PC-9 (cell line): Measurements from ENCODE around the gene PHF19. TPM values are rescaled to one million over a fixed set of nuclear protein-coding genes. Genes with fewer than 3 reads are reported as not detected.

Experiments
- BruUV-seq: library from RNA; stranded (reverse); fragments of 400-500 nt; replicated peaks from 2 replicates; lab custom pipeline; 2021; lab: Mats Ljungman, UMichigan
- CTCF ChIA-PET: fragments of 300-600 bp; sonication (Branson Sonifier 250); formaldehyde crosslinking; loops from one replicate; lab custom pipeline; 2022; ENCODE audit warnings: antibody characterized with exemption; lab: Charles Lee
- POLR2A ChIA-PET: fragments of 300-600 bp; sonication (Branson Sonifier 250); formaldehyde crosslinking; loops from one replicate; lab custom pipeline; 2022; ENCODE audit warnings: antibody characterized with exemption; ENCODE audit not compliant: unreplicated experiment; lab: Charles Lee
- DNase-seq, 2 experiments: peaks; one replicate each; pipeline versions ENCODE4 v3.0.0 to v3.0.0-alpha.2; 2015 to 2022; ENCODE audit warnings: mixed read lengths in 1 of 2
- H2AFZ ChIP-seq: fragments of 200-600 bp; sonication (generic); 2 replicates; pipeline ENCODE4 v1.8.1; 2017; ENCODE audit warnings: antibody characterized with exemption
- H3F3A ChIP-seq: fragments of 200-600 bp; sonication (generic); 2 replicates; pipeline ENCODE4 v1.8.1; 2017; ENCODE audit warnings: antibody characterized with exemption, mild to moderate bottlenecking, low read depth; ENCODE audit not compliant: insufficient read depth
- H3K27ac ChIP-seq: fragments of 200-600 bp; sonication (generic); 2 replicates; pipeline ENCODE4 v1.6.1; 2016; ENCODE audit warnings: mixed run types
- H3K27me3 ChIP-seq: fragments of 200-600 bp; sonication (generic); 2 replicates; pipeline ENCODE4 v1.6.1; 2016; ENCODE audit warnings: low read depth, mixed run types; ENCODE audit not compliant: insufficient read depth
- H3K36me3 ChIP-seq: fragments of 200-600 bp; sonication (generic); 2 replicates; pipeline ENCODE4 v1.6.1; 2016; ENCODE audit warnings: low read depth, mixed run types
- H3K4me1 ChIP-seq: fragments of 200-600 bp; sonication (generic); replicated peaks from 2 replicates; pipeline ENCODE4 v1.6.1; 2016; ENCODE audit warnings: mixed run types; ENCODE audit not compliant: insufficient read depth
- H3K4me2 ChIP-seq: fragments of 200-600 bp; sonication (generic); 2 replicates; pipeline ENCODE4 v1.6.1; 2017; ENCODE audit warnings: mixed run types
- H3K4me3 ChIP-seq: fragments of 200-600 bp; sonication (generic); 2 replicates; pipeline ENCODE4 v1.6.1; 2016; ENCODE audit warnings: mixed run types
- H3K79me2 ChIP-seq: fragments of 200-600 bp; sonication (generic); 2 replicates; pipeline ENCODE4 v1.6.1; 2017; ENCODE audit warnings: low read depth, mixed run types
- H3K9me2 ChIP-seq: fragments of 200-600 bp; sonication (generic); 2 replicates; pipeline ENCODE4 v1.8.1; 2017; ENCODE audit warnings: mild to moderate bottlenecking; ENCODE audit not compliant: insufficient read depth
- H3K9me3 ChIP-seq: fragments of 200-600 bp; sonication (generic); 2 replicates; pipeline ENCODE4 v1.8.1; 2016; ENCODE audit warnings: low read depth; ENCODE audit not compliant: insufficient read depth
- H4K20me1 ChIP-seq: fragments of 200-600 bp; sonication (generic); 2 replicates; pipeline ENCODE4 v1.8.1; 2017; ENCODE audit not compliant: insufficient read depth
- EZH2 ChIP-seq: fragments of 200-600 bp; sonication (generic); IDR thresholded peaks from 2 replicates; pipeline ENCODE4 v1.8.0; 2017; ENCODE audit warnings: antibody characterized with exemption, low read depth
- intact Hi-C: fragments of 100-400 bp; cut with micrococcal nuclease; formaldehyde crosslinking; loops from one replicate; pipeline ENCODE4 v1.10.0; 2022; ENCODE audit not compliant: unreplicated experiment
- total RNA-seq: library from RNA; stranded (reverse); gene quantifications from 2 replicates; pipeline ENCODE4 v1.2.3, GENCODE V29; 2021
- TF ChIP-seq, protein P1 (sequence below): fragments of 200-600 bp; sonication (generic); conservative IDR thresholded peaks from 2 replicates; pipeline ENCODE4 v1.6.1; 2017; ENCODE audit warnings: mixed run types, antibody characterized with exemption, mild to moderate bottlenecking, moderate library complexity

The PHF19 gene
- total RNA-seq, 1 experiment from 2014 or later, result 72.9 TPM

DNA sequence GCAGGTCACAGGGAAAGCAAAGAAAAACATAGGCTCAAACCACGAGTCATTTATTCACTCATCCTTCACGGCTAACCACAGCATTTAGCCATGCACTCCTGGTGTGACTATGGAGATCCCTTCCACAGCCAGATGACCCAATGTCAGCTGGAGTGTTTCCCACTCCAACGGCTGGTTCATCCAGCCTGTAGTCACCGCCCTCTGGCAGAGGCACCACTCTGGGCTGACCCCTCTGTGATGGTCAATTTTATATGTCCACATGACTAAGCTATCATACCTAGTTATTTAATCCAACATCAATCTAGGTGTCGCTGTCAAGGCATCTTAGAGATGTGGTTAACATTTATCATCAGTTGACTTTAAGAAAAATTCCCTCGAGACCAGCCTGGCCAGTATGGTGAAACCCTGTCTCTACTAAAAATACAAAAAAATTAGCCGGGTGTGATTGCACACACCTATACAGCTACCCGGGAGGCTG, 9.5 kb upstream of the PHF19 start:
- intact Hi-C loops, result no loop called here
- DNase-seq, result peak; percentile 40 to 87
- Histone ChIP-seq H3K27ac (no peak overlapping the region), H3K9me3 (no peaks in the 10 kb centered on the region), H3K4me3 (no peak overlapping the region), H3K79me2 (no peaks in the 10 kb centered on the region), H3K4me2 (0 out of 2 replicates have a peak overlapping the region, but pooled peaks have one; percentile 8), H3K27me3 (no peaks in the 10 kb centered on the region), H3K9me2 (no peaks in the 10 kb centered on the region), H3K4me1 (peaks cover 33% of the 10 kb centered on the region), H4K20me1 (no peaks in the 10 kb centered on the region), H3F3A (peaks cover 38% of the 10 kb centered on the region), H3K36me3 (no peaks in the 10 kb centered on the region), H2AFZ (no peak overlapping the region)
- ChIA-PET POLR2A (interaction anchor here (0.7 kb wide), 1 partner anchor 154 kb away, joined by 3 read pairs; no protein-coding TSS in a partner anchor), CTCF (no interaction called here)
- no peak for TF ChIP-seq EZH2
- TF ChIP-seq, protein P1, sequence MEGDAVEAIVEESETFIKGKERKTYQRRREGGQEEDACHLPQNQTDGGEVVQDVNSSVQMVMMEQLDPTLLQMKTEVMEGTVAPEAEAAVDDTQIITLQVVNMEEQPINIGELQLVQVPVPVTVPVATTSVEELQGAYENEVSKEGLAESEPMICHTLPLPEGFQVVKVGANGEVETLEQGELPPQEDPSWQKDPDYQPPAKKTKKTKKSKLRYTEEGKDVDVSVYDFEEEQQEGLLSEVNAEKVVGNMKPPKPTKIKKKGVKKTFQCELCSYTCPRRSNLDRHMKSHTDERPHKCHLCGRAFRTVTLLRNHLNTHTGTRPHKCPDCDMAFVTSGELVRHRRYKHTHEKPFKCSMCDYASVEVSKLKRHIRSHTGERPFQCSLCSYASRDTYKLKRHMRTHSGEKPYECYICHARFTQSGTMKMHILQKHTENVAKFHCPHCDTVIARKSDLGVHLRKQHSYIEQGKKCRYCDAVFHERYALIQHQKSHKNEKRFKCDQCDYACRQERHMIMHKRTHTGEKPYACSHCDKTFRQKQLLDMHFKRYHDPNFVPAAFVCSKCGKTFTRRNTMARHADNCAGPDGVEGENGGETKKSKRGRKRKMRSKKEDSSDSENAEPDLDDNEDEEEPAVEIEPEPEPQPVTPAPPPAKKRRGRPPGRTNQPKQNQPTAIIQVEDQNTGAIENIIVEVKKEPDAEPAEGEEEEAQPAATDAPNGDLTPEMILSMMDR, result no peak; the same call in 1 of the 2 replicates
- no TSS peak for BruUV-seq

DNA sequence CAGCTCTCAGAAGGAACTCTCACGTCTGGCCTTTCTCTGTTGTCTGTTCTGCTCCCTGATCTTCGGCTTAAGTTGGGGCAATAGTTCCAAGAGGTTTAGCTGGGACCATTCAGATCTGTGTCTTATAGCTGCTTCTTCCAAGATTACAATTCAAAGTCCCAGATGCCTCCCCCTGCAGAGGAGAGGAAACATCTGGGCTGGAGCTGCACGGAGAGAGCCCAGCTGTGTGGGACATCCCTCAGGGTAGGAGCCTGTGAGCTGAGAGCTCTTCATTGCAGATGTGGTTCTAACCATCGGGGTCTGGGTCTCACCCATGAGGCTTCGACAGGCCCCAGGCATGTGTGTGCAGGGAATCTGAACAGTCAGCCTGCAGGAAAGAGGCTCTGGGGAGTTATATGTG, 9.0 kb upstream of the PHF19 start:
- H3K9me2 ChIP-seq, result no peaks in the 10 kb centered on the region
- no peaks in the 10 kb centered on the region for H3K27me3 ChIP-seq
- DNase-seq, result no peak
- H2AFZ ChIP-seq, result no peak overlapping the region
- ChIA-PET CTCF (interaction anchor here (0.5 kb wide), 1 partner anchor 74 kb away, joined by 5 read pairs; no protein-coding TSS in a partner anchor), POLR2A (no interaction called here)
- no peaks in the 10 kb centered on the region for H3K9me3 ChIP-seq
- no TSS peak for BruUV-seq
- no peaks in the 10 kb centered on the region for H3K79me2 ChIP-seq
- intact Hi-C loops, result no loop called here
- H3F3A ChIP-seq, result peaks cover 38% of the 10 kb centered on the region
- peaks cover 33% of the 10 kb centered on the region for H3K4me1 ChIP-seq
- TF ChIP-seq EZH2, result no peak
- TF ChIP-seq, protein P1, result no peak
- no peaks in the 10 kb centered on the region for H4K20me1 ChIP-seq
- 0 out of 2 replicates have a peak overlapping the region, but pooled peaks have one; percentile 8 for H3K4me2 ChIP-seq
- H3K36me3 ChIP-seq, result no peaks in the 10 kb centered on the region
- H3K27ac ChIP-seq, result no peak overlapping the region
- no peak overlapping the region for H3K4me3 ChIP-seq

DNA sequence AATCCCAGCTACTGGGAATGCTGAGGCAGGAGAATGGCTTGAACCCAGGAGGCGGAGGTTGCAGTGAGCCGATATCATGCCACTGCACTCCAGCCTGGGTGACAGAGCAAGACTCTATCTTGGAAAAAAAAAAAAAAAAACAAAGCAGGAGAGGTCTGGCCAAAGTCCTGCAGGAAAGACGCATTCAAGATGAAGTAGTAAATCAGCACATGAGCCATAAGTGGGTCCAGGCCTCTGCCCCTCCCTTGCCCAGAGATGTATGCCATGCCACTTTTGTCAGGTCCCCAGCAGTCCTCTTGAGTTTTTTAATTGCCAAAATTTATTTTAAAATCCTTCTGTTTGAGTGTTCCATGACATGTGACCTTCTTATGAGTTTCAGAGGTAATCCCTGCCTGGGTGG, 8.5 kb upstream of the PHF19 start:
- no peak overlapping the region for H2AFZ ChIP-seq
- TF ChIP-seq, protein P1, result no peak
- no peak for TF ChIP-seq EZH2
- H3K79me2 ChIP-seq, result no peaks in the 10 kb centered on the region
- no peak overlapping the region for H3K27ac ChIP-seq
- H3K9me3 ChIP-seq, result no peaks in the 10 kb centered on the region
- BruUV-seq, result no TSS peak
- no peak for DNase-seq
- H3K4me1 ChIP-seq, result peaks cover 33% of the 10 kb centered on the region
- H3K9me2 ChIP-seq, result no peaks in the 10 kb centered on the region
- H3K4me3 ChIP-seq, result no peak overlapping the region
- no peaks in the 10 kb centered on the region for H3K27me3 ChIP-seq
- intact Hi-C loops, result no loop called here
- peaks cover 38% of the 10 kb centered on the region for H3F3A ChIP-seq
- no peaks in the 10 kb centered on the region for H3K36me3 ChIP-seq
- H3K4me2 ChIP-seq, result no peak overlapping the region
- no peaks in the 10 kb centered on the region for H4K20me1 ChIP-seq
- CTCF ChIA-PET, result interaction anchor here (0.5 to 0.6 kb wide), 2 partner anchors 74 to 266 kb away, joined by 3 to 5 read pairs; no protein-coding TSS in a partner anchor
- POLR2A ChIA-PET, result no interaction called here
